GM18520 (cell line): ENCODE measurements around the gene AGBL1.

Source experiments
- ATAC-seq: cut with Tn5 transposase; IDR thresholded peaks from one replicate; pipeline ENCODE4 v1.9.1; 2021; ENCODE audit not compliant: unreplicated experiment

AGBL1 gene

GRCh38 chr15:86772369-86773059 is 692.8 kb downstream of the AGBL1 start:
- no peak for ATAC-seq

- no peak for ATAC-seq
Observed at GRCh38 chr15:86773736-86774135, 694.1 kb downstream of the AGBL1 start.

GRCh38 chr15:86776145-86776544 is 696.5 kb downstream of the AGBL1 start:
- no peak for ATAC-seq

GRCh38 chr15:86796521-86796920 is 716.9 kb downstream of the AGBL1 start:
- ATAC-seq: no peak

- no peak for ATAC-seq
Observed at GRCh38 chr15:86797135-86797534, 717.5 kb downstream of the AGBL1 start.

- ATAC-seq: no peak
Observed at GRCh38 chr15:86799226-86799625, 719.6 kb downstream of the AGBL1 start.

- ATAC-seq: no peak
Observed at GRCh38 chr15:86802244-86802643, 722.6 kb downstream of the AGBL1 start.

- no peak for ATAC-seq
Observed at GRCh38 chr15:86804406-86804805, 724.7 kb downstream of the AGBL1 start.

GRCh38 chr15:86810329-86810728 is 730.7 kb downstream of the AGBL1 start:
- ATAC-seq: no peak

- ATAC-seq: no peak
Observed at GRCh38 chr15:86813892-86814291, 734.2 kb downstream of the AGBL1 start.

- ATAC-seq: no peak
Observed at GRCh38 chr15:86829245-86829644, 749.6 kb downstream of the AGBL1 start.

GRCh38 chr15:86830304-86830703 is 750.6 kb downstream of the AGBL1 start:
- no peak for ATAC-seq

- ATAC-seq: no peak
Observed at GRCh38 chr15:86833595-86833994, 753.9 kb downstream of the AGBL1 start.

GRCh38 chr15:86834115-86834863 is 754.6 kb downstream of the AGBL1 start:
- no peak for ATAC-seq

- ATAC-seq: no peak
Observed at GRCh38 chr15:86837294-86838061, 757.8 kb downstream of the AGBL1 start.

- no peak for ATAC-seq
Observed at GRCh38 chr15:86839502-86839901, 759.8 kb downstream of the AGBL1 start.

- no peak for ATAC-seq
Observed at GRCh38 chr15:86840996-86841395, 761.3 kb downstream of the AGBL1 start.

- ATAC-seq: no peak
Observed at GRCh38 chr15:86842199-86842598, 762.5 kb downstream of the AGBL1 start.

GRCh38 chr15:86846036-86846435 is 766.4 kb downstream of the AGBL1 start:
- no peak for ATAC-seq

- ATAC-seq: no peak
Observed at GRCh38 chr15:86849136-86849535, 769.5 kb downstream of the AGBL1 start.

- no peak for ATAC-seq
Observed at GRCh38 chr15:86849558-86850285, 770.1 kb downstream of the AGBL1 start.
